ENCODE measurements around the gene ELK3. TPM values are rescaled to one million over a fixed set of nuclear protein-coding genes. Genes with fewer than 3 reads are reported as not detected.

Gene ELK3
- total RNA-seq, 1 donor from 2014 or later, result 31.9 TPM

GRCh38 chr12:96187956-96188355 lies 6.2 kb upstream of the ELK3 start:
- DNase-seq (ENCODE audit: low read depth, low spot score), result no peak

GRCh38 chr12:96189781-96190180 lies 4.4 kb upstream of the ELK3 start:
- DNase-seq (ENCODE audit: low read depth, low spot score), result no peak

- DNase-seq (ENCODE audit: low read depth, low spot score), result no peak
Measured at GRCh38 chr12:96190413-96191108, 3.6 kb upstream of the ELK3 start.

- DNase-seq (ENCODE audit: low read depth, low spot score), result no peak
Measured at GRCh38 chr12:96192926-96193573, 1.1 kb upstream of the ELK3 start.

DNA sequence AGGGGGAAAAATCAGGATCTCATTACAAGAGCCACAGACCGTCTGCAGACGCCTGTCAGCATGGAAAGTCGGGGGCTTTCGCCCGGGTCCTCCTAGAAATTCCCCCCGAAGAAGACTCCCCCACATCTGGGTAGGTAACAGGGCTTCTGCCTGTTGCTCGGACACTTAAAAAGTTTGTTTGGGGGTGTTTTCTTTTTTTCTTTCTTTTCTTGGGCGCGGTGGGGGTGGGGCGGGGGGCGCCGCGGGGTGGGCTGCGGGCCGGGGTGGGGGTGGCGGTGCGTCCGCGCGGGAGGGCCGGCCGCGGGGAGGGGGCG lies 358 bp downstream of the ELK3 start:
- no peak for DNase-seq (ENCODE audit: low read depth, low spot score)

GRCh38 chr12:96194971-96195844 lies 1.0 kb downstream of the ELK3 start:
- peak; percentile 80 for DNase-seq (ENCODE audit: low read depth, low spot score)

GRCh38 chr12:96195845-96196451 lies 1.8 kb downstream of the ELK3 start:
- no peak for DNase-seq (ENCODE audit: low read depth, low spot score)

DNA sequence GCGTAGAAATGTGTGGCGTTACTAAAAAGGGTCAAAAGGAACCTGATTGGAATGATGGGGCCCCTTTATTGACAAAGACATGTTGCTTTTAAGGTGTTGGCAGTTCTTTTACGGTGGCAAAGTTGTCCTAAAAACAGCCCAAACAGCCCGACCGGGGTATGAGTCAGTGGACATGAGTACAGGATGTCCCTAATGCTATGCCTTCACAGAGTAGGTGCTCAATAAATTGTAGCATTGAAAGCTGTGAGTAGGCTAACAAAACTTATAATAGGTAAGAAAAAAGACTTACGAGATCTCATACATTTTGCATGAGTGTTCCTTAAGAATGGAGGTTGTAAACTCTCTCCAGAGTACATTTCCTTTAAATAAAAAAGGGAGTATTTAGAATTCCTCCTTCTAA lies 2.6 kb downstream of the ELK3 start:
- DNase-seq (ENCODE audit: low read depth, low spot score), result no peak

DNA sequence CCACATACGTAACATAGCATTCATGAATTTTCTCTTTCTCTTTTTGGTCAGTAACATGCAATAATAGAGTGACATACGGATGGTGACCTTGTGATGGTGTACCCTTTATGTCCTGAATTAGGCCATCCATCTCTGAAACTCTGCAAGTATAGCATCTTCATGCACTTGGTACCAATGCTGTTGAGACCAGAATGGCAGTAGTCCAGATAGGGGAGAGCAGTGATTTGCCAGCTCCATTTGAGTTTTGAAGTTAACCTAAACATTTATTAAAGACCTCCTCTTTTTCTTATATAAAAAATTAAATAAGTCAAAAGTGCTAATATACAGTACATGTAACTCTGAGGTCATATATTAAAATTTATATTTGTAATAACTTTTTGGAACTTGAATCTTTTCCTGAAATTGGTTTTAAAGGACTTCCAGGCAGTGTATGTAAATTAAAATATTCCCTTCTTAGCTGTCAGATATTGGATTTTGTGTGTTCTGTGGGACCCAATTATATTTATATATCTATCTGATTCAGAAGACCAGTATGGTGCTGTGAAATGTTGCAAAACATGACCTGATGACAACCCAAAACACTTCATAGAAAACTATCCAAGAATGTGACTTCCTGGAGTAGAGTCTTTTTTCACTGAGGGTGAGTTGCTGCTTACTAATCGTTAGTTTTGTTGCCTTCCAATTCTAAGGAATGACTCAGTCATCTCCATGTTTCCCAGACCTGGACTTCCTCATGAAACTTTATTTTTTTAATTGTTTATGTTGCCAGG lies 3.5 kb downstream of the ELK3 start:
- peak; percentile 82 for DNase-seq (ENCODE audit: low read depth, low spot score)

DNA sequence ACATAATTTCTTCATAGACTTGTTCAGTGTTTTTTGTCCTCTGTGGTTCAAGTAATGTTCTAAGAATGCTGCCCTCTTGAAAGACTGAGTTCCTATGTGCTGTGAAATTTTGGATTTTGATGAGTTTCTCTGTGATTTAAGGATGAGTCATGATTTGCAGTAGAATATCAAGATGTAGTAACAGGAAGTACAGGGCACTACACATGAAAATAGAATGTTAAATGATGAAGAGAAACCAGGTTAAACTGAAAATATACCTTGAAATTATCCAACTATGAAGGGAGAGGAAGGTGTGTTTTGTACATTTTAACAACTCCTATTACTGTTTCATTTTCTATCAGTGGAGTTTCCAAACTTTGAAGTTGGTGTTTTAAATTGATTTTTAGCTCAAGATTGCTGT lies 4.8 kb downstream of the ELK3 start:
- DNase-seq (ENCODE audit: low read depth, low spot score), result no peak

DNA sequence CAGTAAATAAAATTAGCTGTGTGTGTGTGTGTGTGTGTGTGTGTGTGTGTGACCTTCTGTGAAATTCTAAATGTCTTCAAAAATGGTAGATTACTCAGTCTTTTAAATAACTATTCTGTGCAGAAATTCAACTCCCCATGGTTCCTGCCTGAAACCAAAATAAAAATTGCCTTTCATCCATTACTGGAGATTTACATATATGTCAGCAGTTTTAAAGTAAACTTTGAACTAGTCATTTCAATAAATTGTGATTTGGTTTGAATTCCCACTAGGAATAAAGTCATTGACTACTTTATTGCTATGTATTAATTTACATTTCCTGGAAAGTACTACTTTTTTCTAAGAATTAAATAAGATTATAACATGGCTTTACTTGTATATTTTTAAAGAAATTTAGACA lies 5.3 kb downstream of the ELK3 start:
- DNase-seq (ENCODE audit: low read depth, low spot score), result no peak

DNA sequence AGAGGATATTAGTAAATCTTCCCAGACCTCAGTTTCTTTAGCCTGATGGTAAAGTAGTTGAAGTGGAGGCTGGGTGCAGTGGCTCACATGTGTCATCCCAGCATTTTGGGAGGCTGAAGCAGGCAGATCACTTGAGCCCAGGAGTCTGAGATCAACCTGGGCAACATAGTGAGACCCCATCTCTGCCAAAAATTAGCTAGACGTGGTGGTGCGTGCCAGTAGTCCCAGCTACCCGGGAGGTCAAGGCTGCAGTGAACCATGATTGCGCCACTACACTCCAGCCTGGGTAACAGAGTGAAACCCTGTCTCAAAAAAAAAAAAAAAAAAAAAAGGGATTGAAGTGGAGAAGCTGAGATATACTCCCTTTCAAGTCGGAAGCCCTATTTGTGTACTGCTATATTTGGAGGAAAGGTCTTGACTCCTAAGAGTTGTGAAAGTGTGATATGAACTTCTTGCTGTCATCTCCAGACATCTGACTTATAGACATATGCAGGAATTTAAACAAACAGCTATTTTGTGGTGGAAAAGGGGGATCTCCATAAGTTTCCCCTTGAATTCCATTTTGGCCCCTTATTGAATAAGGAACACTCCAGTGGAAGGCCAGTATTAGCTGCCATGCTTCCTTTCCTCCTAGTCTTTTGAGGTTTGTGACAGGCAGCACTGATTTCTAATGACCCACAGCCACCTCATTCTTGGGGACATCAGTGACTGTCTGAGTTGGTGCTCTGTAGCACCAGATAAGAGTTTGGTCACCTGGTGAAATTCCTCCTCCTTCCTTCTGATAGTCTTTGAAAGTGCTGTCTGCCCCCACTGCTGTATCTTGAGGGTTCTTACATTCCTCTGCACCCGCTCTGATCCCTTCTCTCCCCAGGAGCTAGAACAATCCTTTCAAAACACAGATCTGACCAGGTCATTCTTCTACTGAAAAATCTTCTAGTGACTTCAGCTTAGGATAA lies 7.4 kb downstream of the ELK3 start:
- no peak for DNase-seq (ENCODE audit: low read depth, low spot score)

- DNase-seq (ENCODE audit: low read depth, low spot score), result no peak
Measured at GRCh38 chr12:96204381-96204780, 10.2 kb downstream of the ELK3 start.

DNA sequence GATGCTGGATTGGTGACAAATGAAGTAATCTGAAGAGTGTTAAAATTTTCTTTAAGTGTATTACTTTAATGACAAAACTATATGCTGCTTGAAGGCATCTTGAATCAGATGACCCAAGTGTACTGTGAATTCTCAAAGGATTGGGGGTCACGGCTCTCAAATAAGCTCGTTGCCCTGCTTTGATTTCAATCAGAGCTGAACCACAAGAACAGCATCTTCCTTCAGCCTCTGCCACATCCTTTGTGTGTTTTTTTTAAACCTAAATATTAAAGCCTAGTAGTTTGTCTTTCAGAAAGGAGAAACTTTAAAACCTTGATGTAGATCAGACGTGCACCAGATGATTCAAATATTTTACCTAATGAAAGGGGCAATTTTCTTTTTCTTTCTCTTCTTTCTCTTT lies 11.7 kb downstream of the ELK3 start:
- no peak for DNase-seq (ENCODE audit: low read depth, low spot score)

GRCh38 chr12:96206936-96207662 lies 12.9 kb downstream of the ELK3 start:
- no peak for DNase-seq (ENCODE audit: low read depth, low spot score)

GRCh38 chr12:96208346-96208745 lies 14.2 kb downstream of the ELK3 start:
- DNase-seq (ENCODE audit: low read depth, low spot score), result no peak

DNA sequence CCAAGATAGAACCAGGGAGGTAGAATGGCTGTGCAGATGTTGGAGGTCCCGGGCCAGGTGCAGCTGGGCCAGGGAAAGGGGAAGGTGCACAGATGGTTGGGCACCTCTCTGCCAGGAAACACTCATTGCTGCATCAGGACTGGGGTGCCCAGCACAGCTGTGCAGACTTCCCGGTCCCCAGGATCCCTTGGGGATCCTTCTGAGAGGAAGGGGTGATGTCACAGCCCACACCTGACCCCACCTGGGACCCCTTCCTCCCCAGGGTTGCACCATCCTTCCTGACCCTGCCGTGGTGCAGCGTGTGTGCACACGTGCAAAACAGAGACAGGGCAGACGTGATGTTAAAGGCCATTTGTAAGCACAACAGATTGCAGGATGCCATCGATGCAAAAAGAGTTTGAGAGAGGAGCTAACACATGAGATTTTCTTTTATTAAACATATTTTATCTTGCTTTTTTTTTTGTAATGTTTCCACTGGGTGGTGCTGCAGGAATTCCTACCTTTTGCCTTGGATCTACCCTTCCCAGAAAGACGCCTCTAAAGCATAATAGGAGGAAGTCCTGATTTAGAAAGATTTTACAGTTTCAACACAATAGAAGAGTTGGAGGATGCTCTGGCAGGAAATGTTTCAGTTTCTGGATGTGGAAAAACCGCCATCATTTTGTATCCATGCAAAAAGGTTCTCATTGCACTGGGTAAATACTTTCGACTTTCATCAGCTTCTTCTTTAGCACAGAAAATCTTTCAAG lies 14.8 kb downstream of the ELK3 start:
- peak; percentile 66 for DNase-seq (ENCODE audit: low read depth, low spot score)

- no peak for DNase-seq (ENCODE audit: low read depth, low spot score)
Measured at GRCh38 chr12:96210376-96211055, 16.3 kb downstream of the ELK3 start.
